Measurements from ENCODE around the gene WDTC1. TPM values are rescaled to one million over a fixed set of nuclear protein-coding genes. Genes with fewer than 3 reads are reported as not detected.

Gene WDTC1
- total and polyA plus RNA-seq, 9 of the 15 experiments (the other 6 are each of a cell fraction or from before 2014, with no cell fraction given): 0.18 to 32.3 (median 8.8) TPM

DNA sequence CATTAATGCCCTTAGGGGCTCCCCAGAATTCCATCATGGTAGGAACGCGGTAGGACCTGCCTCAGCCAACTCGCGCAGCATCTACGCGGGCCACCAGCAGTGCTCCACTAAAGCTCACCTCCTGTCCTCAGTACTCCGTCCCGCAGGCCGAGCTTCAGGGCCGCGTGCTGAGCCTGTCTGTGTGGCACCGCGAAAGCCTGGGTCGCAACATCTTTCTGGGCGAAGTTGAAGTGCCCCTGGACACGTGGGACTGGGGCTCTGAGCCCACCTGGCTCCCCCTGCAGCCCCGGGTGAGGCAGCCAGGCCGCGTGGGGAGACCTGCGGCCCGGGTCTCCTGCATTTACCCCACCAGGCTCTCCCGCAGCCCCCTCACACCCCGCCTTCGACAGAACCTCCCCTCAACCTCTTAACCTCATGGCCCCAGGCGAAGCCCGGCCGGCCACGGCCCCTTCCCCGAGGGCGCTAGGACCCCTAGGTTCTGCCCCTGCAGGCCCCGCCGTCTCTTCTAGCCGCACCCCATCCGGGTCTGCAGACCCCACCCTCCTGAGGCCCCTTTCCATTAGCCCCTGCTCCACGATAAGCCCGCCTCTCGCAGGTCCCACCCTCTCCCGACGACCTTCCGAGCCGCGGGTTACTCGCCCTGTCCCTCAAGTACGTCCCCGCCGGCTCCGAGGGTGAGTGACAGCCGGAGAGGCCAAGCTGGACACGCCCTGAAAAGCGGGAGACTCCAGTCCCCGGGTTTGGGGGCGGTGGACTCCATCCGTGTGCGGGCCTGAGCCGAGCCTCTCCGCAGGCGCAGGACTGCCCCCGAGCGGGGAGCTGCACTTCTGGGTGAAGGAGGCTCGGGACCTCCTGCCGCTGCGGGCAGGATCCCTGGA is 116.5 kb downstream of the WDTC1 start (continued):
- TF ChIP-seq, protein P1, sequence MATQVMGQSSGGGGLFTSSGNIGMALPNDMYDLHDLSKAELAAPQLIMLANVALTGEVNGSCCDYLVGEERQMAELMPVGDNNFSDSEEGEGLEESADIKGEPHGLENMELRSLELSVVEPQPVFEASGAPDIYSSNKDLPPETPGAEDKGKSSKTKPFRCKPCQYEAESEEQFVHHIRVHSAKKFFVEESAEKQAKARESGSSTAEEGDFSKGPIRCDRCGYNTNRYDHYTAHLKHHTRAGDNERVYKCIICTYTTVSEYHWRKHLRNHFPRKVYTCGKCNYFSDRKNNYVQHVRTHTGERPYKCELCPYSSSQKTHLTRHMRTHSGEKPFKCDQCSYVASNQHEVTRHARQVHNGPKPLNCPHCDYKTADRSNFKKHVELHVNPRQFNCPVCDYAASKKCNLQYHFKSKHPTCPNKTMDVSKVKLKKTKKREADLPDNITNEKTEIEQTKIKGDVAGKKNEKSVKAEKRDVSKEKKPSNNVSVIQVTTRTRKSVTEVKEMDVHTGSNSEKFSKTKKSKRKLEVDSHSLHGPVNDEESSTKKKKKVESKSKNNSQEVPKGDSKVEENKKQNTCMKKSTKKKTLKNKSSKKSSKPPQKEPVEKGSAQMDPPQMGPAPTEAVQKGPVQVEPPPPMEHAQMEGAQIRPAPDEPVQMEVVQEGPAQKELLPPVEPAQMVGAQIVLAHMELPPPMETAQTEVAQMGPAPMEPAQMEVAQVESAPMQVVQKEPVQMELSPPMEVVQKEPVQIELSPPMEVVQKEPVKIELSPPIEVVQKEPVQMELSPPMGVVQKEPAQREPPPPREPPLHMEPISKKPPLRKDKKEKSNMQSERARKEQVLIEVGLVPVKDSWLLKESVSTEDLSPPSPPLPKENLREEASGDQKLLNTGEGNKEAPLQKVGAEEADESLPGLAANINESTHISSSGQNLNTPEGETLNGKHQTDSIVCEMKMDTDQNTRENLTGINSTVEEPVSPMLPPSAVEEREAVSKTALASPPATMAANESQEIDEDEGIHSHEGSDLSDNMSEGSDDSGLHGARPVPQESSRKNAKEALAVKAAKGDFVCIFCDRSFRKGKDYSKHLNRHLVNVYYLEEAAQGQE (IDR thresholded peaks at IDR 0.05; ENCODE audit: borderline replicate concordance): peak; percentile 61
- TF ChIP-seq, protein P1 (CRISPR knock-in tag; IDR thresholded peaks at IDR 0.05; ENCODE audit: low read depth): no peak
- TF ChIP-seq ZNF217 (CRISPR knock-in tag; IDR thresholded peaks at IDR 0.05) (no peak), ILK (tag; IDR thresholded peaks at IDR 0.05; ENCODE audit: borderline replicate concordance, low read depth) (no peak), ZNF507 (tag; conservative IDR thresholded peaks at IDR 0.05) (no peak), KLF6 (CRISPR knock-in tag; IDR thresholded peaks at IDR 0.05; ENCODE audit: borderline replicate concordance) (no peak), TCF7L2 (IDR thresholded peaks at IDR 0.05; ENCODE audit: low read depth, low read length) (no peak), YY1 (IDR thresholded peaks at IDR 0.05; ENCODE audit: borderline replicate concordance in 1 of 3, control insufficient read depth in 1 of 3, extremely low read depth in 1 of 3, insufficient read depth in 3 of 3, insufficient read length in 1 of 3, insufficient replicate concordance in 2 of 3, low read depth in 1 of 3, low read length in 2 of 3) (peak in 2 of 3 experiments; percentile 16 to 30), ETS2 (tag; IDR thresholded peaks at IDR 0.05; ENCODE audit: borderline replicate concordance, poor library complexity, severe bottlenecking) (no peak), KLF10 (CRISPR knock-in tag; IDR thresholded peaks at IDR 0.05) (no peak)
- TF ChIP-seq, protein P2, sequence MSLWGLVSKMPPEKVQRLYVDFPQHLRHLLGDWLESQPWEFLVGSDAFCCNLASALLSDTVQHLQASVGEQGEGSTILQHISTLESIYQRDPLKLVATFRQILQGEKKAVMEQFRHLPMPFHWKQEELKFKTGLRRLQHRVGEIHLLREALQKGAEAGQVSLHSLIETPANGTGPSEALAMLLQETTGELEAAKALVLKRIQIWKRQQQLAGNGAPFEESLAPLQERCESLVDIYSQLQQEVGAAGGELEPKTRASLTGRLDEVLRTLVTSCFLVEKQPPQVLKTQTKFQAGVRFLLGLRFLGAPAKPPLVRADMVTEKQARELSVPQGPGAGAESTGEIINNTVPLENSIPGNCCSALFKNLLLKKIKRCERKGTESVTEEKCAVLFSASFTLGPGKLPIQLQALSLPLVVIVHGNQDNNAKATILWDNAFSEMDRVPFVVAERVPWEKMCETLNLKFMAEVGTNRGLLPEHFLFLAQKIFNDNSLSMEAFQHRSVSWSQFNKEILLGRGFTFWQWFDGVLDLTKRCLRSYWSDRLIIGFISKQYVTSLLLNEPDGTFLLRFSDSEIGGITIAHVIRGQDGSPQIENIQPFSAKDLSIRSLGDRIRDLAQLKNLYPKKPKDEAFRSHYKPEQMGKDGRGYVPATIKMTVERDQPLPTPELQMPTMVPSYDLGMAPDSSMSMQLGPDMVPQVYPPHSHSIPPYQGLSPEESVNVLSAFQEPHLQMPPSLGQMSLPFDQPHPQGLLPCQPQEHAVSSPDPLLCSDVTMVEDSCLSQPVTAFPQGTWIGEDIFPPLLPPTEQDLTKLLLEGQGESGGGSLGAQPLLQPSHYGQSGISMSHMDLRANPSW (CRISPR knock-in tag; IDR thresholded peaks at IDR 0.05): no peak
- TF ChIP-seq, protein P3, sequence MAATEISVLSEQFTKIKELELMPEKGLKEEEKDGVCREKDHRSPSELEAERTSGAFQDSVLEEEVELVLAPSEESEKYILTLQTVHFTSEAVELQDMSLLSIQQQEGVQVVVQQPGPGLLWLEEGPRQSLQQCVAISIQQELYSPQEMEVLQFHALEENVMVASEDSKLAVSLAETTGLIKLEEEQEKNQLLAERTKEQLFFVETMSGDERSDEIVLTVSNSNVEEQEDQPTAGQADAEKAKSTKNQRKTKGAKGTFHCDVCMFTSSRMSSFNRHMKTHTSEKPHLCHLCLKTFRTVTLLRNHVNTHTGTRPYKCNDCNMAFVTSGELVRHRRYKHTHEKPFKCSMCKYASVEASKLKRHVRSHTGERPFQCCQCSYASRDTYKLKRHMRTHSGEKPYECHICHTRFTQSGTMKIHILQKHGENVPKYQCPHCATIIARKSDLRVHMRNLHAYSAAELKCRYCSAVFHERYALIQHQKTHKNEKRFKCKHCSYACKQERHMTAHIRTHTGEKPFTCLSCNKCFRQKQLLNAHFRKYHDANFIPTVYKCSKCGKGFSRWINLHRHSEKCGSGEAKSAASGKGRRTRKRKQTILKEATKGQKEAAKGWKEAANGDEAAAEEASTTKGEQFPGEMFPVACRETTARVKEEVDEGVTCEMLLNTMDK (IDR thresholded peaks at IDR 0.05; ENCODE audit: borderline replicate concordance, insufficient read depth, low read depth, low read length, poor library complexity, severe bottlenecking): peak; percentile 26

Measured in K562 (cell line).